Stomach (tissue), 9 donors: ENCODE data around the gene FHAD1. TPM values are rescaled to one million over a fixed set of nuclear protein-coding genes. Genes with fewer than 3 reads are reported as not detected.

ENCODE experiments used
- DNase-seq, 2 donors: peaks; one replicate each; pipeline versions ENCODE4 v3.0.0 to v3.0.0-alpha.2; 2013 to 2019
- H3K27ac ChIP-seq, 5 donors: fragments of 200-600 bp in 4 of 5; sonication (generic) in 4 of 5; one replicate each; pipeline ENCODE4 v1.5.1; 2013 to 2019; ENCODE audit warnings: mild to moderate bottlenecking in 1 of 5, moderate library complexity in 1 of 5
- H3K27me3 ChIP-seq, 3 donors: fragments of 200-600 bp; sonication (generic); one replicate each; pipeline ENCODE4 v1.5.1; 2017 to 2019; ENCODE audit warnings: mixed run types in 1 of 3
- H3K36me3 ChIP-seq, 4 donors: fragments of 200-600 bp; sonication (generic); 1 replicate in 3 of 4; 2 replicates in 1 of 4; pipeline ENCODE4 v1.5.1; 2016 to 2019
- H3K4me1 ChIP-seq, 4 donors: fragments of 200-600 bp; sonication (generic); one replicate each; pipeline ENCODE4 v1.5.1; 2016 to 2019
- H3K4me3 ChIP-seq, 4 donors: fragments of 200-600 bp; sonication (generic) in 3 of 4; one replicate each; pipeline ENCODE4 v1.5.1; 2016 to 2019; ENCODE audit warnings: mild to moderate bottlenecking in 1 of 4
- H3K9me3 ChIP-seq, 4 donors: fragments of 200-600 bp; sonication (generic); one replicate each; pipeline ENCODE4 v1.5.1; 2016 to 2019
- EP300 ChIP-seq: sonication (generic); formaldehyde crosslinking; IDR thresholded peaks from one replicate; pipeline ENCODE4 v1.6.1; 2017; ENCODE audit warnings: antibody characterized with exemption
- POLR2A ChIP-seq, 4 donors: fragments of 450-650 bp; IDR thresholded peaks; one replicate each; pipeline ENCODE4 v1.6.1; 2016; ENCODE audit warnings: antibody characterized with exemption in 4 of 4, control low read depth in 2 of 4, mild to moderate bottlenecking in 1 of 4, moderate library complexity in 1 of 4
- POLR2AphosphoS5 ChIP-seq, 3 donors: sonication (generic); formaldehyde crosslinking; IDR thresholded peaks; one replicate each; pipeline ENCODE4 v1.6.1; 2016; ENCODE audit warnings: antibody characterized with exemption in 3 of 3
- WGBS, 5 donors: extraction: QIAGEN DNeasy Blood & Tissue Kit in 3 of 5; methylation state at CpG; one replicate each; pipeline versions ENCODE4 v1.1.5 to v1.1.7; 2013 to 2018; 5-methylcytosine and 5-hydroxymethylcytosine counted together
- intact Hi-C: fragments of 100-400 bp; cut with DNase I; formaldehyde crosslinking; loops from one replicate; pipeline ENCODE4 v1.15.1; 2023; ENCODE audit warnings: low total_unique reads
- polyA plus RNA-seq, 3 donors: library from polyadenylated mRNA; stranded (reverse); fragments of 200-250 nt; gene quantifications; one replicate each; pipeline ENCODE4 v1.2.3, GENCODE V29; 2013
- total RNA-seq, 5 donors: library from RNA; depleted of rRNA; stranded (reverse); fragments of >200 nt; gene quantifications; one replicate each; pipeline versions ENCODE4 v1.1.0 to v1.2.3, GENCODE V29; 2014 to 2016
- TF ChIP-seq, protein P1 (sequence below), 7 experiments: fragments of 450-650 bp in 4 of 7; fragments of 200-600 bp in 3 of 7; sonication (generic) in 3 of 7; IDR thresholded peaks; one replicate each; pipeline ENCODE4 v1.5.1; 2016 to 2019; ENCODE audit warnings: antibody characterized with exemption in 7 of 7, control low read depth in 2 of 7, mild to moderate bottlenecking in 1 of 7
- donor health status: healthy with polysubstance abuse.
- donor health status: Bipolar disorder and iron deficiency.
- donor health status: healthy.

Gene FHAD1
- total and polyA plus RNA-seq, 8 donors = 0.38 to 5.1 (median 1.4) TPM; not detected in 2

DNA sequence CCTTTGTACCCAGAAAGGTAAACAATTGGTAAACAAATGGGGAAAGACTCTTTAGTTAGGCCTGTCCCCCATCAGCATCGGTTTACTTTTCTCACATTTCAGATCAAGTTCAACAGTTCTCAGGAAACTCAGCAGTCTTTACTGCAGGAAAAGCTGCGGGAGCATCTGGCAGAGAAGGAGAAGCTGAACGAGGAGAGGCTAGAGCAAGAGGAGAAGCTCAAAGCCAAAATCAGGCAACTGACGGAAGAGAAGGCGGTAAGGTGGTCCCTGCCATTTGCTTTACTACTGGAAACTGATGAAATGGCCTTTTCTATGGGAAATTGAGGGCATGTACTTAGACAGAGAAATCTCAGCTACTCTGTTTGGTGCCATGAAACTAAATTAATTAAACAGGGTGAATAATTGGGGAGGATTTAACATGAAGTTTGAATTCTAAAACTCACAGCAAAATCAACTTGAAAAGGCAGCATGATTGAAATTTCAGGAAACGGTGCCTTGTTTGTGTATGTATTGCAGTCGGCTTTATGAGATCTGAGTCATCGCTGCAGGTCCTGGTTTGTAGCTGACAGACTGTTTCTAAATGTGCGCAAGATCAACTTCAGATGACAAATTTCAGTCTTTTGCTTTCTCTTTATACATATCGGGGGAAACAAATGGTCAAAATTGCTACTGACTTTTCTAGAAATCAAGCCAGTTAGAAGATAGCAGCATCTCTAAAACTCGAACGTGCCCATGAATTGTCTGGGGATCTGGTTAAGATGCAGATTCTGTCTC, 94.8 kb downstream of the FHAD1 start:
- TF ChIP-seq POLR2A (IDR thresholded peaks at IDR 0.05) (no peak), POLR2AphosphoS5 (IDR thresholded peaks at IDR 0.05) (no peak), EP300 (no peak)
- TF ChIP-seq, protein P1, sequence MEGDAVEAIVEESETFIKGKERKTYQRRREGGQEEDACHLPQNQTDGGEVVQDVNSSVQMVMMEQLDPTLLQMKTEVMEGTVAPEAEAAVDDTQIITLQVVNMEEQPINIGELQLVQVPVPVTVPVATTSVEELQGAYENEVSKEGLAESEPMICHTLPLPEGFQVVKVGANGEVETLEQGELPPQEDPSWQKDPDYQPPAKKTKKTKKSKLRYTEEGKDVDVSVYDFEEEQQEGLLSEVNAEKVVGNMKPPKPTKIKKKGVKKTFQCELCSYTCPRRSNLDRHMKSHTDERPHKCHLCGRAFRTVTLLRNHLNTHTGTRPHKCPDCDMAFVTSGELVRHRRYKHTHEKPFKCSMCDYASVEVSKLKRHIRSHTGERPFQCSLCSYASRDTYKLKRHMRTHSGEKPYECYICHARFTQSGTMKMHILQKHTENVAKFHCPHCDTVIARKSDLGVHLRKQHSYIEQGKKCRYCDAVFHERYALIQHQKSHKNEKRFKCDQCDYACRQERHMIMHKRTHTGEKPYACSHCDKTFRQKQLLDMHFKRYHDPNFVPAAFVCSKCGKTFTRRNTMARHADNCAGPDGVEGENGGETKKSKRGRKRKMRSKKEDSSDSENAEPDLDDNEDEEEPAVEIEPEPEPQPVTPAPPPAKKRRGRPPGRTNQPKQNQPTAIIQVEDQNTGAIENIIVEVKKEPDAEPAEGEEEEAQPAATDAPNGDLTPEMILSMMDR (IDR thresholded peaks at IDR 0.05) = no peak
- intact Hi-C loops = no loop called here
- peak in 1 of 2 donors; percentile 69 for DNase-seq

DNA sequence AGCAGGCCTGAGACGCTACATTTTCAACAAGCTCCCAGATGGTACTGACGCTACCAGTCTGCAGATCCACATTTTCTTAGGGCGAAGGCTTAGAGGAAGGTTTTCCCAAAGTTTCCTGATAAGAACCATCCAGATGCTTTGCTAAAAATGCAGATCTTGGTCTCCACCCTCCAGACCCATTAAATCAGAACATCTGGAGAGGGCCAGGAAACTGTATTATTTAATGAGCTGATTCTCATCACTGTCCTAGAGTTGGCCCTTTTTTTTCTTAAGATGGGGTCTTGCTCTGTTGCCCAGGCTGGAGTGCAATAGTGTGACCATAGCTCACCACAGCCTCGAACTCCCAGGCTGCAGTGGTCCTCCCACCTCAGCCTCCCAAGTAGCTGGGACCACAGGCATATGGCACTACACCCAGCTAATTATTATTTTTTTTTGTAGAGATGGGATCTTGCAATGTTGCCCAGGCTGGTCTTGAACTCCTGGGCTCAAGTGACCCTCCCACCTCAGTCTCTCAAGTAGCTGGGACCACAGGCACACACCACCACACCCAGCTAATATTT, 95.5 kb downstream of the FHAD1 start:
- H3K27ac ChIP-seq = peak overlapping the region in 4 of 5 donors; percentile 34 to 68 (median 48)
- no peaks in the 10 kb centered on the region for H3K36me3 ChIP-seq
- peaks cover 16 to 66% (median 28%) of the 10 kb centered on the region in 4 donors for H3K4me1 ChIP-seq
- H3K9me3 ChIP-seq = no peaks in the 10 kb centered on the region
- WGBS, 5 donors = 73 to 96% (median 87%) methylated on average over 4 of the region's 4 CpGs
- H3K4me3 ChIP-seq = no peak overlapping the region
- intact Hi-C loops = no loop called here
- no peaks in the 10 kb centered on the region for H3K27me3 ChIP-seq
- TF ChIP-seq POLR2AphosphoS5 (IDR thresholded peaks at IDR 0.05) (no peak), POLR2A (IDR thresholded peaks at IDR 0.05) (no peak), EP300 (no peak)
- TF ChIP-seq, protein P1 (IDR thresholded peaks at IDR 0.05) = no peak
- DNase-seq = no peak

More for the DNA sequence above, 94.8 kb downstream of the FHAD1 start:
- no peaks in the 10 kb centered on the region for H3K9me3 ChIP-seq
- no peaks in the 10 kb centered on the region for H3K36me3 ChIP-seq
- H3K27ac ChIP-seq = peak overlapping the region in 4 of 5 donors; percentile 34 to 68 (median 48)
- H3K4me1 ChIP-seq = peaks cover 16 to 71% (median 34%) of the 10 kb centered on the region in 4 donors
- WGBS, 5 donors = 62 to 80% (median 68%) methylated on average over 12 of the region's 12 CpGs
- H3K4me3 ChIP-seq = no peak overlapping the region
- no peaks in the 10 kb centered on the region for H3K27me3 ChIP-seq

DNA sequence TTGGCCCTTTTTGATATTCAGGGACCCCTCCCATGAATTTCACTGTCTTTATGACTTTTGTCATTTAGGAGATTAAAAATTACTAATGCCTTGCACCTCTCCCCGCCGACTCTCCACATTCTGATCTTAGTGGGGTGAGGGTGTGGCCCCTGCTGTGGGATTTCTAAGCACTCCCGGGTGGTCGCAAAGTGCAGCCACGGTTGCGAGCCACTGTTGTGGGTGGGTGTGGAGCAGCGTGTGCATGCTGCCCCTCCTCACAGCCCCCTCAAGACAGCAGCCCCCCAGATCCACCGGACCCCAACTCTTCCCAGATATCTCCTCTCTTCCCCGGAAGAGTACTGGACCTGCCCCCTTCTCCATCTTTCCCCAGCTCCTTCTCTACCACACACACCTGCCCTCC, 96.1 kb downstream of the FHAD1 start:
- 86 to 95% (median 92%) methylated on average over 9 of the region's 9 CpGs for WGBS, 5 donors
- H3K4me1 ChIP-seq = peaks cover 16 to 59% (median 24%) of the 10 kb centered on the region in 4 donors

DNA sequence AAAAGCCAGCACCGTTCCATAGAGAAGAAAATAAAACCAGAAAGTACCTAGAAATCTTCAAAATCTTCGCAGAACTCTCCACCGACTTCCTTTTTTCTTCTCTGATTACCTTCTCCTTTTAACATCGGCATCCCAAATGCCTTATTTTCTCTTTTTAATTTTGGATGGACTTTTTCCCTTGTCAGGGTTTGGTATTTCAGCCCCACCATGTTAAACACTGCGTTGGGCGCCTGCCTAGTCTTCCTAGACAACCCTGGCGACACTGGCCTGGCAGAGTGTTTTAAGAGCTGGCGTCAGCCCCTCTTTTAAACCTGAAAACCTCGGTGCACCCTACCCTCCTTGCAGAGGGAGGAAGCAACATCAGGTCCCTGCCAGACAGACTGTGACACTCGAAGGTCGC, 96.7 kb downstream of the FHAD1 start:
- peak overlapping the region in 3 of 5 donors; percentile 30 to 68 (median 42) for H3K27ac ChIP-seq
- intact Hi-C loops = no loop called here
- no peaks in the 10 kb centered on the region for H3K36me3 ChIP-seq
- no peaks in the 10 kb centered on the region for H3K27me3 ChIP-seq
- H3K4me3 ChIP-seq = no peak overlapping the region
- H3K9me3 ChIP-seq = no peaks in the 10 kb centered on the region
- WGBS, 5 donors = 43 to 61% (median 53%) methylated on average over 11 of the region's 11 CpGs
- no peak for TF ChIP-seq POLR2A (IDR thresholded peaks at IDR 0.05)
- peaks cover 16 to 53% (median 24%) of the 10 kb centered on the region in 4 donors for H3K4me1 ChIP-seq
- DNase-seq = peak; percentile 44 to 80

More for the DNA sequence above, 96.1 kb downstream of the FHAD1 start:
- Histone ChIP-seq H3K4me3 (no peak overlapping the region), H3K27me3 (no peaks in the 10 kb centered on the region), H3K27ac (peak overlapping the region in 1 of 5 donors; percentile 68), H3K9me3 (no peaks in the 10 kb centered on the region), H3K36me3 (no peaks in the 10 kb centered on the region)
- TF ChIP-seq, protein P1 (IDR thresholded peaks at IDR 0.05) = no peak
- TF ChIP-seq POLR2A (IDR thresholded peaks at IDR 0.05) (no peak), EP300 (no peak), POLR2AphosphoS5 (IDR thresholded peaks at IDR 0.05) (no peak)
- DNase-seq = no peak
- intact Hi-C loops = no loop called here
